ENCODE results near the gene BAZ1A.
A peak's percentile ranks its signal among the peaks of the same experiment; 100 is the strongest.

The BAZ1A gene

DNA sequence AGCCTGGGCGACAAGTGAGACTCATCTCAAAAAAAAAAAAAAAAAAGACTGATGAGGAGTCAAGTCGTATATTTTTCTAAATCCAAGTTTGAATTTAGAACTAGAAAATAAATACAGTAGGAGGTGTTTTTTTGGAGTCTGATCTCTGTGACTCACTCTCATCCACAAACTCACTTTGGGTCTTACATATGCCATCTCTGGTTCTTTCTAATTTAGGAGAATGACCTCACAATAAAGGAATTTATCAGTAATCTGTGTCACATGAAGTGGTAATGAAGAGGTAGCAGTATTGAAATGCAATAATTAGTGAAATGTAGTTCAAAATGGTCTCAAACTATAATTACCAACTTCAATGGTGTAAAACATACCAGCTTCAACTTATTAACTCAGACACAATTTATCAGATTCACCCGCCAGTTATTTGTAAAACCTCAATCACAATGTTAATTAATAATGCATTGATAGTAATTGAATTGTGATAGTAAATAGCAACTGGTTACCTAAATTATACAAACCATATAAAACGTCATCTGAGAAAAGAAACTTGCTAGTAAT, 156.3 kb downstream of the BAZ1A start:
- DNase-seq: no peak

DNA sequence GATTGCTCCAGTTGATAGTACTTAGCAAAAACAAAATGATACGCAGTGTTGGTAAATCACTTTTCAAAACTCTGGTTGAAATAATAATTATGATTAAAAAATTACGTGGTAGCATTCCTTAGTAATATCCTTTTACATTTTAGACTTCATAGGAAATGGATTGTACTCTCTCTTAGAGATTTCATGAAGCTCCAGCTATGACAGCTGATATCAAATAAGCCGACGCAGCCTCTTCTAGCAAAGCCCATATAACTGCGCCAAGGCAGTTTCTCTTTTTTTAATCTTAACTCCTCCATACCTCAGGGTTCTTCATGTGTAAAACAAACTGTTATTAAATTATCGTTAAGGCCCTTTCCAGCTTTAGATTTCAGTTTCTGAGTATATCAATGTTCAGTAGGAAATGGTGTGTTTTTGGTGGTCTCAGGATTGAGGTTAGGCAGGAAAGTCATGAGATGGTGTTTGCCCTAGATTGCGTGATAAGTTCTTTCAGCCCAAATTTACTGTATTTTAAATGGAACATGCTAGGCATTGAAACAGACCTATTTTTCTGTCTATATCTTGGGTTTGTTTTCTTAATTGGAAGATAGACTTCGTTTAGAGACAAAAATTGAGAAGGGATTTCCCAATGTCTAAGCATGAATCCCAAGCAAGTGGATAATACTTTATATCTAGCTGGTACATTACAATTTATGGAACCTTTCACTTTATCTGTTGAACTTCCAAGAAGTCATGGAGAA, 159.9 kb downstream of the BAZ1A start:
- DNase-seq: no peak

DNA sequence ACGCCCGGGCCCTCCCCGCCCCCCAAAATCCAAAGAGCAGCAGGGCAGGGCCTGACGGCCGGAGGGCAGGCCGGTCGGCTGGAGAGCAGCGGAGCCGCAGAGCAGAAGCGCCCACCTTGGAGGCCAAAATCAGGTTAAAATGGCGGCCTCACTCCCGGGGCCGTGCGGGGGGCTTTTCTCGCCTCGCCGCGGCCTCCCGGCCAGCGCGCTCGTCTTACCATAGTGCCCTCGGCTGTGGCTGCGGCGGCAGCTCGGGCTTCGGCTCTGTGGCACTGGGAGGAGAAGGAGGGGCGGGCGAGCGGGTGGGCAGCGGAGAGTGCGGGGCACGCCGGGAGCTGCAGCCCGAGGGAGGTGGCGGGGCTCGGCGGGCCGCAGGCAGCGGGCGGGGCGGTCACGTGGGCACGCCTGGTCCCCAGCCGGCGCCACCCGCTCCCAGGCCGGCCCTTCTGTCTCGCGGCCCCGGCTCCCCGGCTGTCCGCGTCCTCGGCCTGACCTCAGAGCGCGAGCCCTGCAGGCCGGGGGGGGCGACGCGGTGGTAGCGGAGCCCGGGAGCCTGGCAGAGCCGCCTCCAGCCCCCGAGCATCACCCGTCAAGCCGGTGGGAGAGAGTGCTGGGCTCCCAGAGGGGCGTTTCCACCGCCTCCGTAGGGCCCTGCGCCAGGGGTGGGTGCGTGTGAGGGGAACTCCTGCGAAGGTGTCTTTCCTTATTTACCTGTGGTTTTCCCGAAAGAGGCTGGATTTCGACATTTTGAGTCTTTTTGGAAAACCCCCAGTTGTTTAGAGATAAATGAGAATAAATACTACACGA, 160.6 kb downstream of the BAZ1A start, which contains the start of gene CFL2:
Gene CFL2, minus strand, starts transcription at position 274 of the 807 bp plus-strand sequence. Its CDS starts 53 bp downstream, at position 221.
- DNase-seq: peak; percentile 55

DNA sequence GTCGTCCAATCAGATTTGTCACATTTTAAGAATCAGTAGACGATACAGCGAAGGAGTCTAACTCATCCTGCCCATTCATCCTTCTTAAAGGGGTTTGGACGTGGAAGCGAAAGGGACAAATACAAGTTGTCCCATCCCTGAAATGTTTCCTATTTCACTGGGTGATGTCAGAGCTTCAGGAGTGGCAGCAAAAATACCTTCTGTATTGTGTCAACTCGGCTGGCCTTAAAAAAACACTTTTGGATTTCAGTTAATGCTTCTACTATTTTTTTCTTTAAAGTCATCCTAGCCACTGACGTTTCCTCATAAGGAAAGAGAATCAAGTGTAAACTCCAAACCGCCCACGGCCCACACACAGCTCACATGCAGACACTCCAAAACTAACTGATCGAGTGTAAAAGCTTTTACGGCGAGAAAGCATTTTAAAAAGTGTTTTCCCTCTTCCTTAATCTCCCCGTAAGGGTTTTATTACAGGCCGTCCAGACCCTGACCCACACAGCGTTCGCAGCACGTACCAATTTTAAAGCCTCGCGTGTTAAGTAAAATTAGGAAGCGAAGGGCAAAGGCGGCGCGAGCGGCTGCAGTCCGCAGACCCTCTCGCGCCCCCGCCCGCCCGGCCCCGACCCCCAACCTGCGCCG, 161.4 kb downstream of the BAZ1A start:
- peak; percentile 6 for DNase-seq

DNA sequence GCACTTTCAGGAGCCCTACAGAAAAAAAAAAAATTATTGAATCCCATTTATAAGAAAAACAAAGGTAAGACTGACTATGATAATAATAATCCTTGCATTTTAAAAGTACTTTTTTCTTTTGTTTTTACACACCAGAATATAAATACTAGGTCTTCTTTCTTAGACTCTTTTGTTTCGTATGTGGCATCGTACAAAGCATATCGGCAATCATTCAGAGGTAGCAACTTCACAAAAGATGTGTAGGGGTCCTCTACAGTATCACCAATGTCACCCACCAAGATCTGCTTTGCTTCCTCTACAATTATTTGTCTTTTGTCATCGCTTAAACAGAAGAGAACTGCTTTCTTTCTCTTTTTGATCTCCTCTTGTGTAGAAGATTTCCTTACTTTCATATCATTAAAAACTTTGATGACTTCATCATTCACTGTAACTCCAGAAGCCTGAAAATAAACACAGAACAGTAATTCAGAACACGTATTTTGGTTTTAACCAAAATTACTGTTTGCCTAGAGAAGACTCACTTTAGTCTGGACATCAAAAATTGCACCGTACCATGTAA, 162.0 kb downstream of the BAZ1A start:
- DNase-seq: no peak

DNA sequence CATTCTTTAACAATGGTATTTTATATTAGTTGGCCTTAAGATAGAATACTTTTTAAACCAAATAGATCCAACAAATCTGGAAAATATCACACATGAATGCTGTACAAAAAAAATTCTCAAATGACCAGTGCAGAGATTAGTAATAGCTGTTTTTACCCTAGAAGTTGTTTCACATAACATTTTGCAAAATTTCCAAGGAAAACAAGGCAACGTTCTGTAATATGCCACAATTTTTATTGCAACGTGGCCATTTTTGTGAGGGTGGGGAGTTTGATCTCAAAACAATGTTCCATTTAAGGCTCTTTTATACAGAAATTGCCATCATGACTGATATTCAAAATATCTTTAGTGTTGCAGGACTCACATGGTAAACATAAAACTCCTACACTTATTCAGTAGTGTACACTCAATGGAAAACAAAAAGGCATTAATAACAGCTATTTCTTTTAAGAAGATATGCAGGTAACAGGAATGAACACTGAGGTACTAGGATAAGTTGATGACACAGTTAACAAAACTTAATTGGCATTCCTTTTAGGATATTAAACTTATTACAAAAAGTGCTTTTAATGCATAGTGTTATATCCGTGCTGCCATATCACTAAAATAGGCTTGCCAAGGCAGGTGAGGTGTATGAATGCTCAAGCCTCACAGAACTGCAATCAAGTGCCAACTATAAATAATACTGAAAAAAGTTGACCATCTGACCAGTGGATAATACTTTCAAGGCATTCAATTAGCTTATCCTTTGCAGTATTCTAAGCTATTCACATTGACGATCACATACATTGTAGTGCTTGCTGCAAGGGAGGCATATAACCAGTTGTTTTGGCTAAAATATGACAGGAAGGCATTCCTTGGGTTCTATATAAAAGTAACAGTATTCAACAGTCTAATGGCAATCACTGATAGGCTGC, 163.1 kb downstream of the BAZ1A start:
- DNase-seq: no peak

DNA sequence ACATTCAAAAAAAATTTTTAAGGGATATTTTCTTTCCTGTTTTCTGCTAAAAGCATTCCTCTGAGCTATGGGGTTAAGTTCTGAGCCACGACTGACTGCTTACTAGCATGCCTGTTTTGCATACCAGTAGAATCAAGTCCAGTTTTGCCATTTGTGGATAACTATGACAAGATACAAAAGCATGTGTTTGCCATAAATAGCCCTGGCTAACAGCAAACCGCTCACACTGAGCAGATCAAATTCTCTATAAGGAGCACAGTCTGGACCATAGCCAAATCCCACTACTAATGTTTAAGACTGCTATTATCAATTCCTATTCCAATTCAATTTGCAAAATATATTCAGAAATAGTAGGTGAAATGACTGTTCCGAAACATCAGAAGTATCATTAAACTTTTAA, 164.0 kb downstream of the BAZ1A start:
- no peak for DNase-seq

DNA sequence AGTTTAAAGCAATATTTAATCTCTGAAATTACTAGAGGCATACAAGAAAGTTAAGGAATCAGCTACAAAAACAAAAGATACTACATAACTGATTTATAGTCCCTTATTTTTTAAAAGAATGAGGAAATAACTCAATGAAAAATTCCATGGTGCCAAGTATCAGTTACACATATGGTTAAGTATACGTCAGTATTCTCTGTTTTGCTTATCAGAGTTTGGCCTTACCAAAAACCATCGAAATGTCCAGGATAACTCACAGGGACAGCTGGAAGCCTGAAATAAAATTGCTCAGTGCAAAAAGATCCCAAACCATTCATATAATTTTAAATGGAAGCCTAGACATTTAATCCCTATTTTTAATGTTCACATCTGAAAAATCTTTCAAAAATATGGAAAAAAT, 164.4 kb downstream of the BAZ1A start:
- DNase-seq: no peak

DNA sequence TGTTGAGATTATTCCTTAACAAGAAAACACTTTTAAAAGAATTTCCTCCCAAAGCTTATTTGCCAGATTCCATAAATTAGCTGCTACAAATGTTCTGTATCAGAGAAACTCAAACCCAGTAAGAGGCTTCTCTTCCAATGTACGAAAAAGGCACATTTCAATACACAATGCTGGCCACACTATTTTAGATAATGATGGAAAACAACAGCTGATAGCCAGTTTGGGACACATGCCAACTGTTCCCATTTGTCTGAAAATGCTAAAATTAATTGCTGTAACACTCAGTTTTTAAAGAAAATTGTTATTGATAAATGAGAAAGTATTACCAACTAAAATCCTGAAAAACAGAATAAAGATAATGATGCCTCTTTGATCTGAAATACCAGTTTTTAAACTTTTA, 165.2 kb downstream of the BAZ1A start:
- no peak for DNase-seq

DNA sequence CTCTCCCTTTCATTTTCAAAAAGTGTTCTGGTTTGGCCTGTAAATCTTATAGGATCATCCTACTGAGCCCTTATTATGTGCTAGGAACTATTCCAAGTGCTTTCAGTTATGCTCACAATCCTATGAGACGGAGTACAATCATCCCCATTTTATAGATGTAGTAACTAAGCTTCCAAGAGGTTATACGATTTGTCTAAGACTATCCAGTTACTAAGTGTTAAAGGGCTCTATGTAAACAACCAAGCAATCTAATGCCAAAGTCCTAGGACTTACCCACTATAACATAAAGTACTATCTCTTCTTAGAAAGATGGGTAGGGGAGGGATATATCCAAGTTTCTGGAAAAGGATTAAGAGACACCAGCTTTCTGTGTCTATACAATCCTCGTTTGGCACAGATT, 167.4 kb downstream of the BAZ1A start:
- DNase-seq: no peak

All from activated CD4-positive, alpha-beta T cell treated with anti-CD3 and anti-CD28 coated beads, Interleukin-2, amount 50 U/mL, for 1 hour (primary cell).